CD14-positive monocyte (primary cell): ENCODE measurements around the gene DPF1. TPM values are rescaled to one million over a fixed set of nuclear protein-coding genes. Genes with fewer than 3 reads are reported as not detected.

Source experiments
- DNase-seq, 3 donors: peaks; one replicate each; pipeline ENCODE4 v3.0.0-alpha.2; 2011 to 2022
- H2AFZ ChIP-seq: 2 replicates; pipeline ENCODE4 v1.6.0; 2012; ENCODE audit warnings: mild to moderate bottlenecking, low read depth, low read length, inconsistent platforms; ENCODE audit not compliant: insufficient read depth, poor library complexity, severe bottlenecking
- H3K27ac ChIP-seq, 2 donors: 1 replicate in 1 of 2; 2 replicates in 1 of 2; pipeline ENCODE4 v1.5.1; 2012 to 2013; ENCODE audit warnings: low read length in 2 of 2, control low read depth in 1 of 2, inconsistent platforms in 1 of 2, low read depth in 1 of 2, mild to moderate bottlenecking in 1 of 2
- H3K27me3 ChIP-seq, 2 donors: one replicate each; pipeline versions ENCODE4 v1.6.0 to v1.6.1; 2011 to 2013; ENCODE audit warnings: low read length in 2 of 2; ENCODE audit not compliant: control insufficient read depth in 2 of 2, insufficient read depth in 2 of 2
- H3K36me3 ChIP-seq, 2 donors: replicated peaks in 1 of 2; 1 replicate in 1 of 2; 2 replicates in 1 of 2; pipeline versions ENCODE4 v1.5.1 to v1.6.1; 2012 to 2013; ENCODE audit warnings: low read length in 2 of 2, control low read depth in 1 of 2, inconsistent platforms in 1 of 2, mild to moderate bottlenecking in 1 of 2; ENCODE audit not compliant: insufficient read depth in 2 of 2, control insufficient read depth in 1 of 2
- H3K4me1 ChIP-seq, 2 donors: 1 replicate in 1 of 2; 2 replicates in 1 of 2; pipeline versions ENCODE4 v1.5.1 to v1.6.1; 2012 to 2013; ENCODE audit warnings: low read length in 2 of 2, control low read depth in 1 of 2, inconsistent platforms in 1 of 2, mild to moderate bottlenecking in 1 of 2, moderate library complexity in 1 of 2; ENCODE audit not compliant: insufficient read depth in 2 of 2, control insufficient read depth in 1 of 2
- H3K4me2 ChIP-seq: replicated peaks from 2 replicates; pipeline ENCODE3; 2012; ENCODE audit warnings: low read length, moderate library complexity, mild to moderate bottlenecking; ENCODE audit not compliant: poor library complexity, severe bottlenecking; ENCODE audit errors: extremely low read depth
- H3K4me3 ChIP-seq, 3 experiments: fragments of 200-600 bp in 1 of 3; sonication (generic) in 1 of 3; replicated peaks in 1 of 3; 1 replicate in 2 of 3; 2 replicates in 1 of 3; pipeline ENCODE4 v1.5.1; 2011 to 2013; ENCODE audit warnings: low read length in 3 of 3, mild to moderate bottlenecking in 3 of 3, control low read depth in 2 of 3, low read depth in 2 of 3, inconsistent platforms in 1 of 3, moderate library complexity in 1 of 3
- H3K79me2 ChIP-seq: 2 replicates; pipeline ENCODE4 v1.6.0; 2012; ENCODE audit warnings: mild to moderate bottlenecking, control low read depth, inconsistent platforms, low read length, moderate library complexity; ENCODE audit not compliant: insufficient read depth
- H3K9ac ChIP-seq: 2 replicates; pipeline ENCODE4 v1.6.0; 2017; ENCODE audit warnings: low read length, mild to moderate bottlenecking; ENCODE audit not compliant: insufficient read depth, poor library complexity, severe bottlenecking
- H3K9me3 ChIP-seq, 2 donors: replicated peaks in 1 of 2; 1 replicate in 1 of 2; 2 replicates in 1 of 2; pipeline versions ENCODE4 v1.5.1 to v1.6.1; 2012 to 2013; ENCODE audit warnings: low read length in 2 of 2, control low read depth in 1 of 2; ENCODE audit not compliant: control insufficient read depth in 1 of 2, insufficient read depth in 1 of 2
- H4K20me1 ChIP-seq: 2 replicates; pipeline ENCODE4 v1.6.0; 2012; ENCODE audit warnings: mild to moderate bottlenecking, low read length, control low read depth, moderate library complexity; ENCODE audit not compliant: insufficient read depth
- H3K27ac Mint-ChIP-seq, 7 donors: one replicate each; pipeline ENCODE4 v1.8.0; 2020; ENCODE audit warnings: mild to moderate bottlenecking in 7 of 7, mixed read lengths in 7 of 7, moderate library complexity in 6 of 7, inconsistent platforms in 2 of 7
- H3K27me3 Mint-ChIP-seq, 3 donors: one replicate each; pipeline ENCODE4 v1.8.0; 2021 to 2022; ENCODE audit warnings: low read depth in 3 of 3, mild to moderate bottlenecking in 3 of 3, mixed read lengths in 3 of 3, moderate library complexity in 3 of 3, inconsistent platforms in 1 of 3
- H3K36me3 Mint-ChIP-seq, 2 donors: one replicate each; pipeline ENCODE4 v1.8.0; 2020; ENCODE audit warnings: mixed read lengths in 2 of 2, inconsistent platforms in 1 of 2, mild to moderate bottlenecking in 1 of 2
- H3K4me1 Mint-ChIP-seq: one replicate; pipeline ENCODE4 v1.8.0; 2020; ENCODE audit warnings: mild to moderate bottlenecking, mixed read lengths
- H3K4me3 Mint-ChIP-seq, 2 donors: one replicate each; pipeline ENCODE4 v1.8.0; 2020; ENCODE audit warnings: mild to moderate bottlenecking in 2 of 2, mixed read lengths in 2 of 2, moderate library complexity in 1 of 2
- H3K9me3 Mint-ChIP-seq, 7 donors: one replicate each; pipeline ENCODE4 v1.8.0; 2020 to 2022; ENCODE audit warnings: mixed read lengths in 7 of 7, mild to moderate bottlenecking in 6 of 7, moderate library complexity in 6 of 7, inconsistent platforms in 2 of 7
- CTCF ChIP-seq: fragments of 200-600 bp; IDR thresholded peaks from one replicate; pipeline ENCODE4 v1.8.0; 2022; ENCODE audit warnings: antibody characterized with exemption, mild to moderate bottlenecking
- WGBS: methylation state at CpG from one replicate; pipeline ENCODE4 v1.1.5; 2013; ENCODE audit warnings: missing lambda C conversion rate; ENCODE audit not compliant: insufficient coverage; 5-methylcytosine and 5-hydroxymethylcytosine counted together
- intact Hi-C, 2 donors: fragments of 100-400 bp; cut with micrococcal nuclease; formaldehyde crosslinking; loops; one replicate each; pipeline versions ENCODE4 v1.15.0 to v1.15.1; 2023
- polyA plus RNA-seq, 3 donors: library from polyadenylated mRNA; depleted of rRNA in 1 of 3; unstranded in 2 of 3; stranded (reverse) in 1 of 3; fragments of 300-500 nt in 2 of 3; fragments of >200 nt in 1 of 3; fragmentation: Illumina TruSeq in 2 of 3; gene quantifications; 1 replicate in 2 of 3; 2 replicates in 1 of 3; pipeline ENCODE4 v1.2.3, GENCODE V29; 2012 to 2021

The DPF1 gene
- polyA plus RNA-seq, 3 donors, result not detected

- H3K9ac ChIP-seq, result no peak overlapping the region
- no peaks in the 10 kb centered on the region for H3K4me1 ChIP-seq
- DNase-seq, result no peak
- no peak overlapping the region for H3K27ac ChIP-seq
- Mint-ChIP-seq H3K9me3 (peaks cover 0 to 2% (median 0%) of the 10 kb centered on the region in 7 donors), H3K36me3 (peaks cover 11 to 24% of the 10 kb centered on the region in 2 donors), H3K4me1 (no peaks in the 10 kb centered on the region), H3K27ac (no peak overlapping the region), H3K4me3 (no peak overlapping the region), H3K27me3 (peaks cover 2 to 3% (median 2%) of the 10 kb centered on the region in 3 donors)
- H3K4me3 ChIP-seq, result no peak overlapping the region
- WGBS, result 97% methylated on average over 7 of the region's 8 CpGs
- intact Hi-C loops, result no loop called here
- no peak overlapping the region for H2AFZ ChIP-seq
- peaks cover 0 to 20% of the 10 kb centered on the region in 2 donors for H3K36me3 ChIP-seq
- H3K9me3 ChIP-seq, result no peaks in the 10 kb centered on the region
- no peak overlapping the region for H3K4me2 ChIP-seq
- no peaks in the 10 kb centered on the region for H3K27me3 ChIP-seq
- no peak for TF ChIP-seq CTCF
- no peaks in the 10 kb centered on the region for H3K79me2 ChIP-seq
- no peaks in the 10 kb centered on the region for H4K20me1 ChIP-seq
Measured at GRCh38 chr19:38172001-38172400, 52.0 kb downstream of the DPF1 start.

GRCh38 chr19:38170334-38170733 is 53.7 kb downstream of the DPF1 start:
- no peaks in the 10 kb centered on the region for H3K4me1 Mint-ChIP-seq
- H3K4me1 ChIP-seq, result no peaks in the 10 kb centered on the region
- no peak overlapping the region for H3K9ac ChIP-seq
- TF ChIP-seq CTCF, result no peak
- H3K27me3 Mint-ChIP-seq, result peaks cover 0 to 3% (median 2%) of the 10 kb centered on the region in 3 donors
- no peaks in the 10 kb centered on the region for H3K27me3 ChIP-seq
- no peak overlapping the region for H3K4me3 Mint-ChIP-seq
- no peak overlapping the region for H3K4me3 ChIP-seq
- H3K4me2 ChIP-seq, result no peak overlapping the region
- peaks cover 0 to 2% (median 0%) of the 10 kb centered on the region in 7 donors for H3K9me3 Mint-ChIP-seq
- no peaks in the 10 kb centered on the region for H3K9me3 ChIP-seq
- no peak overlapping the region for H3K27ac ChIP-seq
- no peaks in the 10 kb centered on the region for H3K79me2 ChIP-seq
- peaks cover 8 to 26% of the 10 kb centered on the region in 2 donors for H3K36me3 ChIP-seq
- intact Hi-C loops, result no loop called here
- H3K27ac Mint-ChIP-seq, result peak overlapping the region in 1 of 7 donors; percentile 57
- peaks cover 21 to 38% of the 10 kb centered on the region in 2 donors for H3K36me3 Mint-ChIP-seq
- DNase-seq, result no peak
- H4K20me1 ChIP-seq, result no peaks in the 10 kb centered on the region
- 97% methylated on average over 12 of the region's 12 CpGs for WGBS
- H2AFZ ChIP-seq, result no peak overlapping the region
